Measurements from ENCODE around the gene SH2D3C.
A peak's percentile ranks its signal among the peaks of the same experiment; 100 is the strongest.
"Not testable (repeated sequence)": the region's sequence is repeated elsewhere in the genome, so short reads cannot be mapped to it uniquely, and the experiment has no call there.

SH2D3C gene

GRCh38 chr9:127765418-127765817 is 13.0 kb downstream of the SH2D3C start:
- DNase-seq: no peak

GRCh38 chr9:127763918-127764384 is 14.5 kb downstream of the SH2D3C start:
- DNase-seq: peak; percentile 57

- no peak for DNase-seq
These were observed 16.3 kb downstream of the SH2D3C start for GRCh38 chr9:127762111-127762676.

- DNase-seq: no peak
These were observed 16.9 kb downstream of the SH2D3C start for GRCh38 chr9:127761491-127761956.

- no peak for DNase-seq
These were observed 17.4 kb downstream of the SH2D3C start for GRCh38 chr9:127761061-127761460.

GRCh38 chr9:127758843-127759242 is 19.6 kb downstream of the SH2D3C start:
- DNase-seq: no peak

GRCh38 chr9:127756776-127757175 is 21.7 kb downstream of the SH2D3C start:
- not testable (repeated sequence) for DNase-seq

- DNase-seq: no peak
These were observed 22.2 kb downstream of the SH2D3C start for GRCh38 chr9:127756233-127756632.

GRCh38 chr9:127755061-127756060 is 23.1 kb downstream of the SH2D3C start:
- DNase-seq: peak; percentile 47

GRCh38 chr9:127754099-127755060 is 24.1 kb downstream of the SH2D3C start:
- DNase-seq: peak; percentile 74

- DNase-seq: no peak
These were observed 24.8 kb downstream of the SH2D3C start for GRCh38 chr9:127753622-127754021.

GRCh38 chr9:127753148-127753547 is 25.3 kb downstream of the SH2D3C start:
- no peak for DNase-seq

GRCh38 chr9:127751269-127752054 is 27.0 kb downstream of the SH2D3C start:
- no peak for DNase-seq

- DNase-seq: no peak
These were observed 29.2 kb downstream of the SH2D3C start for GRCh38 chr9:127749090-127749787.

- peak; percentile 59 for DNase-seq
These were observed 31.4 kb downstream of the SH2D3C start for GRCh38 chr9:127746959-127747569.

- DNase-seq: no peak
These were observed 33.9 kb downstream of the SH2D3C start for GRCh38 chr9:127744398-127745110.

- DNase-seq: peak; percentile 93
These were observed 35.9 kb downstream of the SH2D3C start for GRCh38 chr9:127742435-127743088.

GRCh38 chr9:127741831-127742434 is 36.5 kb downstream of the SH2D3C start:
- peak; percentile 94 for DNase-seq

Measured in DMS53 (cell line).